ENCODE results near the gene EFCAB6.

EFCAB6 gene

GRCh38 chr22:43479301-43479950 is 332.7 kb downstream of the EFCAB6 start:
- no peak for DNase-seq (ENCODE audit: low read depth)

Measured in ELR (cell line).